Hematopoietic multipotent progenitor cell treated with erythropoietin and hydrocortisone succinate and interleukin-3 and kit ligand, for 15 days (in vitro differentiated cells): ENCODE data around the gene SDK2.

Source experiments
- DNase-seq: peaks from one replicate; pipeline ENCODE4 v3.0.0-alpha.2; 2015; ENCODE audit warnings: low spot score

The SDK2 gene

GRCh38 chr17:73506470-73507435 lies 137.5 kb downstream of the SDK2 start:
- no peak for DNase-seq

GRCh38 chr17:73503560-73503959 lies 140.7 kb downstream of the SDK2 start:
- no peak for DNase-seq

- no peak for DNase-seq
These were observed 143.7 kb downstream of the SDK2 start for GRCh38 chr17:73500414-73500999.

- no peak for DNase-seq
These were observed 145.2 kb downstream of the SDK2 start for GRCh38 chr17:73498886-73499554.

- DNase-seq: no peak
These were observed 146.1 kb downstream of the SDK2 start for GRCh38 chr17:73498176-73498575.

GRCh38 chr17:73497721-73498120 lies 146.5 kb downstream of the SDK2 start:
- DNase-seq: no peak

GRCh38 chr17:73496232-73496631 lies 148.0 kb downstream of the SDK2 start:
- no peak for DNase-seq

- DNase-seq: no peak
These were observed 148.6 kb downstream of the SDK2 start for GRCh38 chr17:73495641-73496040.

GRCh38 chr17:73494950-73495349 lies 149.3 kb downstream of the SDK2 start:
- DNase-seq: no peak

GRCh38 chr17:73493956-73494926 lies 150.0 kb downstream of the SDK2 start:
- DNase-seq: no peak

GRCh38 chr17:73492821-73493814 lies 151.1 kb downstream of the SDK2 start:
- DNase-seq: no peak

GRCh38 chr17:73492125-73492820 lies 152.0 kb downstream of the SDK2 start:
- no peak for DNase-seq

GRCh38 chr17:73491648-73492047 lies 152.6 kb downstream of the SDK2 start:
- no peak for DNase-seq

- DNase-seq: no peak
These were observed 153.4 kb downstream of the SDK2 start for GRCh38 chr17:73490851-73491250.

- DNase-seq: no peak
These were observed 154.3 kb downstream of the SDK2 start for GRCh38 chr17:73489991-73490390.

- no peak for DNase-seq
These were observed 154.9 kb downstream of the SDK2 start for GRCh38 chr17:73489333-73489732.

GRCh38 chr17:73485130-73485529 lies 159.1 kb downstream of the SDK2 start:
- no peak for DNase-seq

- DNase-seq: no peak
These were observed 161.4 kb downstream of the SDK2 start for GRCh38 chr17:73482894-73483293.

GRCh38 chr17:73482251-73482716 lies 162.0 kb downstream of the SDK2 start:
- DNase-seq: no peak

- DNase-seq: no peak
These were observed 162.6 kb downstream of the SDK2 start for GRCh38 chr17:73481676-73482075.
